ENCODE measurements around the gene SOX11.

The SOX11 gene

GRCh38 chr2:5690718-5691220, 1.4 kb upstream of the SOX11 start:
- DNase-seq (ENCODE audit: low read depth in 2 of 2): no peak
- peak overlapping the region in 1 of 2 donors; percentile 31 for H3K4me3 ChIP-seq (replicated peaks in 1 of 2; ENCODE audit: low read depth in 2 of 2, low read length in 2 of 2)
- TF ChIP-seq CTCF (IDR thresholded peaks at IDR 0.05; ENCODE audit: low read depth, low read length): no peak

- no peak for TF ChIP-seq CTCF (IDR thresholded peaks at IDR 0.05; ENCODE audit: low read depth, low read length)
- H3K4me3 ChIP-seq (replicated peaks in 1 of 2; ENCODE audit: low read depth in 2 of 2, low read length in 2 of 2): peak overlapping the region in 1 of 2 donors; percentile 31
- peak in 1 of 2 donors; percentile 28 for DNase-seq (ENCODE audit: low read depth in 2 of 2)
These were observed 781 bp upstream of the SOX11 start for GRCh38 chr2:5691221-5691984.

DNA sequence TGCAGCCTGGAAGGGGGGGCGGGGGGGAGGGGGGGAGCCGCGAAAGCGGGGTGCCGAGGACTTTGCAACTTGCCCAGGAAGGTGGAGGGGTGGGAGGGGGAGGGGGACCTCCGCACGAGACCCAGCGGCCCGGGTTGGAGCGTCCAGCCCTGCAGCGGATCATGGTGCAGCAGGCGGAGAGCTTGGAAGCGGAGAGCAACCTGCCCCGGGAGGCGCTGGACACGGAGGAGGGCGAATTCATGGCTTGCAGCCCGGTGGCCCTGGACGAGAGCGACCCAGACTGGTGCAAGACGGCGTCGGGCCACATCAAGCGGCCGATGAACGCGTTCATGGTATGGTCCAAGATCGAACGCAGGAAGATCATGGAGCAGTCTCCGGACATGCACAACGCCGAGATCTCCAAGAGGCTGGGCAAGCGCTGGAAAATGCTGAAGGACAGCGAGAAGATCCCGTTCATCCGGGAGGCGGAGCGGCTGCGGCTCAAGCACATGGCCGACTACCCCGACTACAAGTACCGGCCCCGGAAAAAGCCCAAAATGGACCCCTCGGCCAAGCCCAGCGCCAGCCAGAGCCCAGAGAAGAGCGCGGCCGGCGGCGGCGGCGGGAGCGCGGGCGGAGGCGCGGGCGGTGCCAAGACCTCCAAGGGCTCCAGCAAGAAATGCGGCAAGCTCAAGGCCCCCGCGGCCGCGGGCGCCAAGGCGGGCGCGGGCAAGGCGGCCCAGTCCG, 540 bp downstream of the SOX11 start:
- DNase-seq (ENCODE audit: low read depth in 2 of 2): peak in 1 of 2 donors; percentile 14
- peak overlapping the region in 1 of 2 donors; percentile 35 for H3K4me3 ChIP-seq (replicated peaks in 1 of 2; ENCODE audit: low read depth in 2 of 2, low read length in 2 of 2)
- TF ChIP-seq CTCF (IDR thresholded peaks at IDR 0.05; ENCODE audit: low read depth, low read length): no peak

- H3K4me3 ChIP-seq (replicated peaks in 1 of 2; ENCODE audit: low read depth in 2 of 2, low read length in 2 of 2): peak overlapping the region in 1 of 2 donors; percentile 44
- TF ChIP-seq CTCF (IDR thresholded peaks at IDR 0.05; ENCODE audit: low read depth, low read length): no peak
- no peak for DNase-seq (ENCODE audit: low read depth in 2 of 2)
These were observed 1.4 kb downstream of the SOX11 start for GRCh38 chr2:5693287-5694201.

GRCh38 chr2:5694306-5694705, 2.1 kb downstream of the SOX11 start:
- DNase-seq (ENCODE audit: low read depth in 2 of 2): no peak
- no peak for TF ChIP-seq CTCF (IDR thresholded peaks at IDR 0.05; ENCODE audit: low read depth, low read length)
- peak overlapping the region in 1 of 2 donors; percentile 44 for H3K4me3 ChIP-seq (replicated peaks in 1 of 2; ENCODE audit: low read depth in 2 of 2, low read length in 2 of 2)

Data from cardiac fibroblast (primary cell).